ENCODE results near the gene ADRB2. TPM values are rescaled to one million over a fixed set of nuclear protein-coding genes. Genes with fewer than 3 reads are reported as not detected.

The ADRB2 gene
- total RNA-seq, 2 donors from 2014 or later: 7.3 to 7.7 TPM

DNA sequence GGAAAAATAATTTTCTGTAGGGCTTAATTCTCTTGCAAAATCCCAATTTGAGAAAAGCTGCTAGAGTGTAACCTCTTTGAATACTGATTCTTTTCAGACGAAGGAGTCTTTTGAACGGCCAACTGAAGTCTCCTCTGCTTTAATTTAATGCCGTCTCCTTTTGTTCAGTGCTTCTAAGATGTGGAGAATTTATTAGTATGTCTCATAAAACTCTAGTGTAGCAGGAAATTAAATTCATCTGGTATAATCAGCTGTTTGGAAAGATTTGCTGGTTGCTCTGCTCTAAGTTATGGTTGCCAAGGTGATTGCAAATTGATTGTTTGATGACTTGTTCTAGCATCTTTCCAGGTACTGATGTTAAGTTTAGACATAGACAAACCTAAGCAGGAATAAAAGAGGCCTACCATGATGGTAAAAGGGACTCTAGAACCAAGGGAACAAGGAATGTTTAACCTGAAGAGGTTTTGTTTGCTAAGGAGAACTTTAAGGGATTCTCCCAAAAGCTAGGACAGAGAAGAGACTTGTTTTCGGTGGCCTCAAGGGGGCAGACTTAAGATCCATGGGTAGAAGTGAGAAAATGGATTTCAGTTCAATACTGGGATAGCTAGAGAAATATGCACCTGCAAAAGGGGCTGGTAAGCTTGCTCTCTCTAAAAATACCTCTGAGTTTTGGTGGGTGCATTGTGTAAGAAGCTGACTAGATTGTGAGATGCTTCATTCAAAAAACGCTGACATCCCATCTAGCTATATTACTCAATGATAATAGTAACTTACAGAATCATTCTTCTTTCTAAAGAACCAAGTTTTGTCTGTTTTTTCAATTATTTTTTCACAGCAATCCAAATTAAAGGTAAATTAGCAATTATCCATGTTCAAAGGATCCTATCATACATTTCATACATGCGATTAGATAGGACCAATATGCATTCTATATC lies 5.7 kb upstream of the ADRB2 start:
- Histone ChIP-seq H3K27ac (no peak overlapping the region), H3K27me3 (no peaks in the 10 kb centered on the region), H3K4me1 (peaks cover 0 to 9% of the 10 kb centered on the region in 2 donors), H3K36me3 (no peaks in the 10 kb centered on the region), H3K9me3 (no peaks in the 10 kb centered on the region), H3K4me3 (no peak overlapping the region)
- TF ChIP-seq CTCF (IDR thresholded peaks at IDR 0.05): peak; percentile 53 to 63
- no peak for DNase-seq (ENCODE audit: low spot score)

GRCh38 chr5:148823871-148824270 lies 2.5 kb upstream of the ADRB2 start:
- Histone ChIP-seq H3K36me3 (no peaks in the 10 kb centered on the region), H3K27ac (no peak overlapping the region), H3K4me1 (peaks cover 0 to 10% of the 10 kb centered on the region in 2 donors), H3K4me3 (no peak overlapping the region), H3K9me3 (no peaks in the 10 kb centered on the region), H3K27me3 (no peaks in the 10 kb centered on the region)
- DNase-seq (ENCODE audit: low spot score): no peak
- no peak for TF ChIP-seq CTCF (IDR thresholded peaks at IDR 0.05)

- no peaks in the 10 kb centered on the region for H3K9me3 ChIP-seq
- peak overlapping the region; percentile 94 to 97 for H3K27ac ChIP-seq
- no peak for TF ChIP-seq CTCF (IDR thresholded peaks at IDR 0.05)
- H3K4me1 ChIP-seq: peaks cover 0 to 18% of the 10 kb centered on the region in 2 donors
- H3K36me3 ChIP-seq: no peaks in the 10 kb centered on the region
- DNase-seq (ENCODE audit: low spot score): no peak
- H3K27me3 ChIP-seq: no peaks in the 10 kb centered on the region
- H3K4me3 ChIP-seq: peak overlapping the region; percentile 69 to 73
Observed at GRCh38 chr5:148825716-148826052, 727 bp upstream of the ADRB2 start.

GRCh38 chr5:148826739-148827070 lies 294 bp downstream of the ADRB2 start:
- Histone ChIP-seq H3K27ac (peak overlapping the region; percentile 94 to 97), H3K4me1 (peaks cover 0 to 28% of the 10 kb centered on the region in 2 donors), H3K36me3 (no peaks in the 10 kb centered on the region), H3K27me3 (no peaks in the 10 kb centered on the region), H3K9me3 (no peaks in the 10 kb centered on the region), H3K4me3 (peak overlapping the region; percentile 69 to 73)
- no peak for TF ChIP-seq CTCF (IDR thresholded peaks at IDR 0.05)
- DNase-seq (ENCODE audit: low spot score): peak; percentile 60

DNA sequence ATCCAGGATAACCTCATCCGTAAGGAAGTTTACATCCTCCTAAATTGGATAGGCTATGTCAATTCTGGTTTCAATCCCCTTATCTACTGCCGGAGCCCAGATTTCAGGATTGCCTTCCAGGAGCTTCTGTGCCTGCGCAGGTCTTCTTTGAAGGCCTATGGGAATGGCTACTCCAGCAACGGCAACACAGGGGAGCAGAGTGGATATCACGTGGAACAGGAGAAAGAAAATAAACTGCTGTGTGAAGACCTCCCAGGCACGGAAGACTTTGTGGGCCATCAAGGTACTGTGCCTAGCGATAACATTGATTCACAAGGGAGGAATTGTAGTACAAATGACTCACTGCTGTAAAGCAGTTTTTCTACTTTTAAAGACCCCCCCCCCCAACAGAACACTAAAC lies 1.3 kb downstream of the ADRB2 start:
- DNase-seq (ENCODE audit: low spot score): no peak
- H3K36me3 ChIP-seq: no peaks in the 10 kb centered on the region
- no peak for TF ChIP-seq CTCF (IDR thresholded peaks at IDR 0.05)
- H3K4me1 ChIP-seq: peaks cover 0 to 38% of the 10 kb centered on the region in 2 donors
- H3K9me3 ChIP-seq: no peaks in the 10 kb centered on the region
- H3K27ac ChIP-seq: peak overlapping the region; percentile 94 to 97
- H3K27me3 ChIP-seq: no peaks in the 10 kb centered on the region
- H3K4me3 ChIP-seq: peak overlapping the region; percentile 69 to 73
